ENCODE measurements around the gene COPB2.
"Not testable (repeated sequence)": the region's sequence is repeated elsewhere in the genome, so short reads cannot be mapped to it uniquely, and the experiment has no call there.

Gene COPB2

GRCh38 chr3:139389552-139390368 lies at the start of gene COPB2:
Gene COPB2, minus strand, starts transcription at chr3:139389647. Its CDS starts 97 bp downstream, at chr3:139389550.
- peak; percentile 96 for DNase-seq (ENCODE audit: low spot score)

- no peak for DNase-seq (ENCODE audit: low spot score)
Observed at GRCh38 chr3:139434764-139435307, 45.4 kb upstream of the COPB2 start.

- DNase-seq (ENCODE audit: low spot score) = no peak
Observed at GRCh38 chr3:139434228-139434627, 44.8 kb upstream of the COPB2 start.

- no peak for DNase-seq (ENCODE audit: low spot score)
Observed at GRCh38 chr3:139433089-139433488, 43.6 kb upstream of the COPB2 start.

GRCh38 chr3:139430493-139430892 lies 41.0 kb upstream of the COPB2 start:
- no peak for DNase-seq (ENCODE audit: low spot score)

GRCh38 chr3:139427283-139428060 lies 38.0 kb upstream of the COPB2 start:
- peak; percentile 52 for DNase-seq (ENCODE audit: low spot score)

GRCh38 chr3:139425745-139426400 lies 36.4 kb upstream of the COPB2 start:
- no peak for DNase-seq (ENCODE audit: low spot score)

GRCh38 chr3:139423232-139423631 lies 33.8 kb upstream of the COPB2 start:
- no peak for DNase-seq (ENCODE audit: low spot score)

- DNase-seq (ENCODE audit: low spot score) = no peak
Observed at GRCh38 chr3:139421460-139421859, 32.0 kb upstream of the COPB2 start.

- DNase-seq (ENCODE audit: low spot score) = no peak
Observed at GRCh38 chr3:139421040-139421439, 31.6 kb upstream of the COPB2 start.

GRCh38 chr3:139418144-139418543 lies 28.7 kb upstream of the COPB2 start:
- no peak for DNase-seq (ENCODE audit: low spot score)

GRCh38 chr3:139416275-139416674 lies 26.8 kb upstream of the COPB2 start:
- no peak for DNase-seq (ENCODE audit: low spot score)

GRCh38 chr3:139414608-139415224 lies 25.3 kb upstream of the COPB2 start:
- DNase-seq (ENCODE audit: low spot score) = no peak

- DNase-seq (ENCODE audit: low spot score) = not testable (repeated sequence)
Observed at GRCh38 chr3:139412891-139413290, 23.4 kb upstream of the COPB2 start.

- not testable (repeated sequence) for DNase-seq (ENCODE audit: low spot score)
Observed at GRCh38 chr3:139401155-139401554, 11.7 kb upstream of the COPB2 start.

GRCh38 chr3:139396707-139397106 lies 7.3 kb upstream of the COPB2 start:
- DNase-seq (ENCODE audit: low spot score) = no peak

- no peak for DNase-seq (ENCODE audit: low spot score)
Observed at GRCh38 chr3:139394116-139394515, 4.7 kb upstream of the COPB2 start.

GRCh38 chr3:139388821-139389551 lies 461 bp downstream of the COPB2 start:
- DNase-seq (ENCODE audit: low spot score) = peak; percentile 6

- no peak for DNase-seq (ENCODE audit: low spot score)
Observed at GRCh38 chr3:139388077-139388476, 1.4 kb downstream of the COPB2 start.

GRCh38 chr3:139382291-139382690 lies 7.2 kb downstream of the COPB2 start:
- not testable (repeated sequence) for DNase-seq (ENCODE audit: low spot score)

GRCh38 chr3:139380575-139380974 lies 8.9 kb downstream of the COPB2 start:
- DNase-seq (ENCODE audit: low spot score) = no peak
